Measurements from ENCODE around the gene CENPU.

Gene CENPU

GRCh38 chr4:184645904-184646610 is 87.8 kb downstream of the CENPU start:
- no peak for TF ChIP-seq Cebpa-rat (IDR thresholded peaks at IDR 0.05)
- Histone ChIP-seq H3K36me3 (peaks cover 13 to 64% (median 43%) of the 10 kb centered on the region in 11 experiments; a peak in 21 of 22 replicates), H3K9me3 (replicated peaks in 1 of 11) (no peaks in the 10 kb centered on the region), H3K4me1 (peaks cover 36 to 52% (median 40%) of the 10 kb centered on the region in 10 experiments), H3K4me2 (peak overlapping the region; percentile 88 to 100 (median 98); a peak in 21 of 22 replicates), H3K9ac (peak overlapping the region in 5 of 11 experiments; percentile 14 to 98 (median 42); a peak in 4 of 22 replicates), H3K27ac (peak overlapping the region in 3 of 11 experiments; percentile 3 to 24 (median 6); a peak in 4 of 22 replicates), H4K20me1 (peaks cover 33 to 80% (median 58%) of the 10 kb centered on the region in 11 experiments; a peak in 21 of 22 replicates), H3K27me3 (no peaks in the 10 kb centered on the region), H3K4me3 (no peak overlapping the region)

- 0 out of 22 replicates have a peak overlapping the region, but pooled peaks of 1 of the 11 experiments have one; percentile 5 for H3K9ac ChIP-seq
- no peaks in the 10 kb centered on the region for H3K27me3 ChIP-seq
- no peaks in the 10 kb centered on the region for H3K9me3 ChIP-seq (replicated peaks in 1 of 11)
- H4K20me1 ChIP-seq = peaks cover 33 to 93% (median 71%) of the 10 kb centered on the region in 11 experiments; a peak in 21 of 22 replicates
- H3K4me3 ChIP-seq = no peak overlapping the region
- peaks cover 16 to 77% (median 55%) of the 10 kb centered on the region in 11 experiments; a peak in 21 of 22 replicates for H3K36me3 ChIP-seq
- peaks cover 28 to 40% (median 30%) of the 10 kb centered on the region in 10 experiments for H3K4me1 ChIP-seq
- H3K4me2 ChIP-seq = 0 out of 22 replicates have a peak overlapping the region, but pooled peaks of 1 of the 11 experiments have one; percentile 1
- no peak overlapping the region for H3K27ac ChIP-seq
- no peak for TF ChIP-seq Cebpa-rat (IDR thresholded peaks at IDR 0.05)
These were observed 89.2 kb downstream of the CENPU start for GRCh38 chr4:184644553-184645307.
